GM12878 (cell line): ENCODE results near the gene IVD. TPM values are rescaled to one million over a fixed set of nuclear protein-coding genes. Genes with fewer than 3 reads are reported as not detected.
A peak's percentile ranks its signal among the peaks of the same experiment; 100 is the strongest.

Source experiments
- CBX3 ChIP-seq: fragments of 200-600 bp; sonication (generic); IDR thresholded peaks from 2 replicates; pipeline ENCODE4 v1.6.1; 2016; ENCODE audit warnings: low read depth, borderline replicate concordance
- CHD2 ChIP-seq: IDR thresholded peaks from 2 replicates; pipeline ENCODE4 v1.6.1; 2011; ENCODE audit warnings: low read depth, low read length, improper control_type of control experiment, borderline replicate concordance
- HCFC1 ChIP-seq: fragments of 150-350 bp; IDR thresholded peaks from 2 replicates; pipeline ENCODE4 v1.6.1; 2014; ENCODE audit warnings: low read length
- HDAC6 ChIP-seq: fragments of 200-600 bp; sonication (generic); IDR thresholded peaks from one replicate; pipeline ENCODE4 v1.8.0; 2017; ENCODE audit warnings: antibody characterized with exemption; ENCODE audit not compliant: unreplicated experiment
- HSF1 ChIP-seq: fragments of 150-350 bp; IDR thresholded peaks from 2 replicates; pipeline ENCODE4 v1.6.1; 2014; ENCODE audit warnings: mild to moderate bottlenecking, low read depth, low read length
- KAT2A ChIP-seq: conservative IDR thresholded peaks from 2 replicates; pipeline ENCODE4 v1.6.1; 2011; ENCODE audit warnings: low read depth, low read length; ENCODE audit not compliant: control insufficient read depth
- KLF5 ChIP-seq: fragments of 450-650 bp; IDR thresholded peaks from 2 replicates; pipeline ENCODE4 v1.6.1; 2014; ENCODE audit warnings: mild to moderate bottlenecking; ENCODE audit not compliant: partially characterized antibody
- MXI1 ChIP-seq: fragments of 150-350 bp; IDR thresholded peaks from 2 replicates; pipeline ENCODE4 v1.6.1; 2011; ENCODE audit warnings: low read depth, mild to moderate bottlenecking, inconsistent platforms, low read length, improper control_type of control experiment
- NR2C1 ChIP-seq: fragments of 450-650 bp; IDR thresholded peaks from 2 replicates; pipeline ENCODE4 v1.6.1; 2017; ENCODE audit warnings: antibody characterized with exemption, mild to moderate bottlenecking, moderate library complexity
- PAX8 ChIP-seq: fragments of 450-650 bp; IDR thresholded peaks from 2 replicates; pipeline ENCODE4 v1.6.1; 2017; ENCODE audit warnings: mild to moderate bottlenecking, moderate library complexity
- PML ChIP-seq: IDR thresholded peaks from 2 replicates; pipeline ENCODE4 v1.6.1; 2012; ENCODE audit warnings: low read length, inconsistent platforms
- POLR2AphosphoS5 ChIP-seq: IDR thresholded peaks from 2 replicates; pipeline ENCODE4 v1.6.1; 2011; ENCODE audit warnings: mild to moderate bottlenecking, low read length, inconsistent platforms
- REST ChIP-seq: IDR thresholded peaks from 2 replicates; pipeline ENCODE4 v1.6.1; 2012; ENCODE audit warnings: mild to moderate bottlenecking, low read depth, low read length
- RUNX3 ChIP-seq: IDR thresholded peaks from 2 replicates; pipeline ENCODE4 v1.6.1; 2012; ENCODE audit warnings: low read length, inconsistent platforms
- SMC3 ChIP-seq: IDR thresholded peaks from 2 replicates; pipeline ENCODE4 v1.6.1; 2011; ENCODE audit warnings: low read length, improper control_type of control experiment, borderline replicate concordance
- SREBF1 ChIP-seq: IDR thresholded peaks from 2 replicates; pipeline ENCODE4 v1.6.1; 2012; ENCODE audit warnings: mild to moderate bottlenecking, low read length
- TCF12 ChIP-seq: IDR thresholded peaks from 2 replicates; pipeline ENCODE4 v1.6.1; 2011; ENCODE audit warnings: low read depth, mild to moderate bottlenecking, low read length
- WRNIP1 ChIP-seq: IDR thresholded peaks from 2 replicates; pipeline ENCODE4 v1.6.1; 2011; ENCODE audit warnings: low read depth, low read length, improper control_type of control experiment, borderline replicate concordance
- ZNF274 ChIP-seq: IDR thresholded peaks from one replicate; pipeline ENCODE4 v1.8.0; 2011; ENCODE audit not compliant: insufficient read length, insufficient read depth
- polyA plus RNA-seq, 11 experiments: library from polyadenylated mRNA; depleted of rRNA in 4 of 11; unstranded in 6 of 11; stranded (reverse) in 5 of 11; fragments of >200 nt; fragmentation: Nextera tagmentation in 4 of 11; fragmentation: Illumina TruSeq in 1 of 11; extraction: Ambion mirVana in 4 of 11; extraction: Trizol in 1 of 11; gene quantifications; 1 replicate in 1 of 11; 2 replicates in 10 of 11; pipeline versions ENCODE4 v1.2.1 to v1.2.3, GENCODE V29; 2011 to 2016; ENCODE audit warnings: inconsistent platforms in 2 of 11, missing spikeins in 2 of 11, low read depth in 1 of 11
- total RNA-seq, 4 experiments: library from RNA; depleted of rRNA in 3 of 4; stranded (reverse); fragments of >200 nt in 3 of 4; fragmentation: Illumina TruSeq in 1 of 4; extraction: Trizol in 1 of 4; gene quantifications; 2 replicates each; pipeline versions ENCODE4 v1.2.1 to v1.2.3, GENCODE V29; 2013 to 2021
- TF ChIP-seq, protein P1 (sequence below): fragments of 450-650 bp; IDR thresholded peaks from 2 replicates; pipeline ENCODE4 v1.6.1; 2016; ENCODE audit warnings: mild to moderate bottlenecking
- TF ChIP-seq, protein P2 (sequence below): fragments of 450-650 bp; IDR thresholded peaks from 2 replicates; pipeline ENCODE4 v1.6.1; 2016; ENCODE audit warnings: mild to moderate bottlenecking
- TF ChIP-seq, protein P3 (sequence below): IDR thresholded peaks from 2 replicates; pipeline ENCODE4 v1.6.1; 2012; ENCODE audit warnings: low read depth, low read length, improper control_type of control experiment

The IVD gene
- total and polyA plus RNA-seq, 10 of the 15 experiments (the other 5 are each of a cell fraction or from before 2014, with no cell fraction given), result 5.3 to 59.8 (median 45.7) TPM

- no peak for TF ChIP-seq HSF1
- peak; percentile 83 for TF ChIP-seq SMC3
- TF ChIP-seq PAX8, result no peak
- no peak for TF ChIP-seq REST
- peak; percentile 35; the same call in 1 of the 2 replicates for TF ChIP-seq CHD2
- TF ChIP-seq SREBF1, result no peak
- no peak for TF ChIP-seq CBX3
- no peak for TF ChIP-seq POLR2AphosphoS5
- no peak for TF ChIP-seq KAT2A
- TF ChIP-seq WRNIP1, result no peak
- TF ChIP-seq, protein P1, sequence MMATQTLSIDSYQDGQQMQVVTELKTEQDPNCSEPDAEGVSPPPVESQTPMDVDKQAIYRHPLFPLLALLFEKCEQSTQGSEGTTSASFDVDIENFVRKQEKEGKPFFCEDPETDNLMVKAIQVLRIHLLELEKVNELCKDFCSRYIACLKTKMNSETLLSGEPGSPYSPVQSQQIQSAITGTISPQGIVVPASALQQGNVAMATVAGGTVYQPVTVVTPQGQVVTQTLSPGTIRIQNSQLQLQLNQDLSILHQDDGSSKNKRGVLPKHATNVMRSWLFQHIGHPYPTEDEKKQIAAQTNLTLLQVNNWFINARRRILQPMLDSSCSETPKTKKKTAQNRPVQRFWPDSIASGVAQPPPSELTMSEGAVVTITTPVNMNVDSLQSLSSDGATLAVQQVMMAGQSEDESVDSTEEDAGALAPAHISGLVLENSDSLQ, result no peak
- peak; percentile 60 for TF ChIP-seq HDAC6
- no peak for TF ChIP-seq NR2C1
- TF ChIP-seq MXI1, result 0 out of 2 replicates have a peak, but pooled peaks have one; percentile 44
- no peak for TF ChIP-seq ZNF274
- no peak for TF ChIP-seq RUNX3
- TF ChIP-seq, protein P2, sequence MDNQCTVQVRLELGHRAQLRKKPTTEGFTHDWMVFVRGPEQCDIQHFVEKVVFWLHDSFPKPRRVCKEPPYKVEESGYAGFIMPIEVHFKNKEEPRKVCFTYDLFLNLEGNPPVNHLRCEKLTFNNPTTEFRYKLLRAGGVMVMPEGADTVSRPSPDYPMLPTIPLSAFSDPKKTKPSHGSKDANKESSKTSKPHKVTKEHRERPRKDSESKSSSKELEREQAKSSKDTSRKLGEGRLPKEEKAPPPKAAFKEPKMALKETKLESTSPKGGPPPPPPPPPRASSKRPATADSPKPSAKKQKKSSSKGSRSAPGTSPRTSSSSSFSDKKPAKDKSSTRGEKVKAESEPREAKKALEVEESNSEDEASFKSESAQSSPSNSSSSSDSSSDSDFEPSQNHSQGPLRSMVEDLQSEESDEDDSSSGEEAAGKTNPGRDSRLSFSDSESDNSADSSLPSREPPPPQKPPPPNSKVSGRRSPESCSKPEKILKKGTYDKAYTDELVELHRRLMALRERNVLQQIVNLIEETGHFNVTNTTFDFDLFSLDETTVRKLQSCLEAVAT, result no peak
- no peak for TF ChIP-seq HCFC1
- TF ChIP-seq, protein P3, sequence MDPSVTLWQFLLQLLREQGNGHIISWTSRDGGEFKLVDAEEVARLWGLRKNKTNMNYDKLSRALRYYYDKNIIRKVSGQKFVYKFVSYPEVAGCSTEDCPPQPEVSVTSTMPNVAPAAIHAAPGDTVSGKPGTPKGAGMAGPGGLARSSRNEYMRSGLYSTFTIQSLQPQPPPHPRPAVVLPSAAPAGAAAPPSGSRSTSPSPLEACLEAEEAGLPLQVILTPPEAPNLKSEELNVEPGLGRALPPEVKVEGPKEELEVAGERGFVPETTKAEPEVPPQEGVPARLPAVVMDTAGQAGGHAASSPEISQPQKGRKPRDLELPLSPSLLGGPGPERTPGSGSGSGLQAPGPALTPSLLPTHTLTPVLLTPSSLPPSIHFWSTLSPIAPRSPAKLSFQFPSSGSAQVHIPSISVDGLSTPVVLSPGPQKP, result 0 out of 2 replicates have a peak, but pooled peaks have one; percentile 28
- TF ChIP-seq TCF12, result peak; percentile 44; the same call in 1 of the 2 replicates
- TF ChIP-seq PML, result no peak
- no peak for TF ChIP-seq KLF5
Observed at GRCh38 chr15:40367686-40368611, 37.6 kb upstream of the IVD start (continued).
